Neuronal stem cell (in vitro differentiated cells): ENCODE data around the gene OPN4.

Experiments used
- DNase-seq: peaks from one replicate; pipeline ENCODE4 v3.0.0-alpha.2; 2013; ENCODE audit warnings: low spot score
- H2AFZ ChIP-seq: one replicate; pipeline ENCODE4 v1.6.1; 2013; ENCODE audit warnings: mild to moderate bottlenecking, low read length, inconsistent platforms
- H2AK5ac ChIP-seq: 2 replicates; pipeline ENCODE4 v1.6.1; 2013; ENCODE audit warnings: low read depth, mild to moderate bottlenecking, inconsistent platforms, low read length, moderate library complexity, mixed read lengths
- H2BK120ac ChIP-seq: 2 replicates; pipeline ENCODE4 v1.6.1; 2013; ENCODE audit warnings: low read depth, mild to moderate bottlenecking, inconsistent platforms, low read length, moderate library complexity, mixed read lengths
- H2BK12ac ChIP-seq: one replicate; pipeline ENCODE4 v1.6.1; 2013; ENCODE audit warnings: low read length, inconsistent platforms
- H2BK15ac ChIP-seq: 2 replicates; pipeline ENCODE4 v1.6.1; 2013; ENCODE audit warnings: mild to moderate bottlenecking, low read length, inconsistent platforms, mixed read lengths
- H2BK5ac ChIP-seq: one replicate; pipeline ENCODE4 v1.6.1; 2013; ENCODE audit warnings: inconsistent platforms, mild to moderate bottlenecking, low read length, moderate library complexity
- H3K14ac ChIP-seq: one replicate; pipeline ENCODE4 v1.6.1; 2013; ENCODE audit warnings: low read length, inconsistent platforms
- H3K18ac ChIP-seq: 2 replicates; pipeline ENCODE4 v1.6.1; 2013; ENCODE audit warnings: low read length, inconsistent platforms
- H3K23ac ChIP-seq: 2 replicates; pipeline ENCODE4 v1.6.1; 2013; ENCODE audit warnings: low read depth, mild to moderate bottlenecking, mixed read lengths, low read length, inconsistent platforms; ENCODE audit not compliant: poor library complexity
- H3K27ac ChIP-seq: replicated peaks from 3 replicates; pipeline ENCODE4 v1.5.1; 2013; ENCODE audit warnings: low read length, inconsistent platforms
- H3K27me3 ChIP-seq, 3 experiments: 2 replicates each; pipeline ENCODE4 v1.6.1; 2013; ENCODE audit warnings: low read length in 3 of 3, mild to moderate bottlenecking in 2 of 3, inconsistent platforms in 1 of 3, low read depth in 1 of 3, mixed read lengths in 1 of 3, moderate library complexity in 1 of 3; ENCODE audit not compliant: control insufficient read depth in 3 of 3, insufficient read depth in 3 of 3
- H3K36me3 ChIP-seq, 2 donors: replicated peaks in 1 of 2; 2 replicates each; pipeline ENCODE4 v1.6.1; 2013; ENCODE audit warnings: low read length in 2 of 2; ENCODE audit not compliant: control insufficient read depth in 2 of 2, insufficient read depth in 2 of 2
- H3K4ac ChIP-seq: 2 replicates; pipeline ENCODE4 v1.6.1; 2013; ENCODE audit warnings: inconsistent platforms, mild to moderate bottlenecking, low read length, moderate library complexity
- H3K4me1 ChIP-seq, 2 donors: 1 replicate in 1 of 2; 2 replicates in 1 of 2; pipeline ENCODE4 v1.6.1; 2013; ENCODE audit warnings: low read length in 2 of 2, low read depth in 1 of 2; ENCODE audit not compliant: control insufficient read depth in 2 of 2, insufficient read depth in 1 of 2
- H3K4me2 ChIP-seq: one replicate; pipeline ENCODE4 v1.6.1; 2013; ENCODE audit warnings: mild to moderate bottlenecking, low read length, inconsistent platforms; ENCODE audit not compliant: insufficient read depth, poor library complexity, severe bottlenecking
- H3K4me3 ChIP-seq, 2 donors: 2 replicates each; pipeline ENCODE4 v1.5.1; 2013; ENCODE audit warnings: low read length in 2 of 2, mild to moderate bottlenecking in 2 of 2, inconsistent platforms in 1 of 2, moderate library complexity in 1 of 2
- H3K79me1 ChIP-seq: one replicate; pipeline ENCODE4 v1.6.1; 2013; ENCODE audit warnings: low read depth, mild to moderate bottlenecking, inconsistent platforms, low read length, moderate library complexity
- H3K9ac ChIP-seq: one replicate; pipeline ENCODE4 v1.6.1; 2013; ENCODE audit warnings: mild to moderate bottlenecking, low read depth, low read length, inconsistent platforms; ENCODE audit not compliant: poor library complexity
- H3K9me3 ChIP-seq, 2 donors: replicated peaks in 1 of 2; 2 replicates each; pipeline versions ENCODE3 to v1.6.1; 2013; ENCODE audit warnings: low read length in 2 of 2, mild to moderate bottlenecking in 2 of 2, inconsistent platforms in 1 of 2, low read depth in 1 of 2, mixed read lengths in 1 of 2, moderate library complexity in 1 of 2; ENCODE audit not compliant: control insufficient read depth in 2 of 2, insufficient read depth in 1 of 2
- H4K8ac ChIP-seq: one replicate; pipeline ENCODE4 v1.6.1; 2013; ENCODE audit warnings: low read depth, mild to moderate bottlenecking, inconsistent platforms, low read length, moderate library complexity
- H4K91ac ChIP-seq: one replicate; pipeline ENCODE4 v1.6.1; 2013; ENCODE audit warnings: low read length, low read depth, mild to moderate bottlenecking, inconsistent platforms; ENCODE audit not compliant: poor library complexity
- WGBS, 2 donors: extraction: QIAGEN DNeasy Blood & Tissue Kit; methylation state at CpG; one replicate each; pipeline ENCODE4 v1.1.7; 2013; ENCODE audit warnings: missing lambda C conversion rate in 2 of 2, mixed read lengths in 1 of 2; ENCODE audit not compliant: insufficient read length in 2 of 2, insufficient replicate concordance in 1 of 2; ENCODE audit errors: extremely low coverage in 2 of 2; 5-methylcytosine and 5-hydroxymethylcytosine counted together

Gene OPN4

DNA sequence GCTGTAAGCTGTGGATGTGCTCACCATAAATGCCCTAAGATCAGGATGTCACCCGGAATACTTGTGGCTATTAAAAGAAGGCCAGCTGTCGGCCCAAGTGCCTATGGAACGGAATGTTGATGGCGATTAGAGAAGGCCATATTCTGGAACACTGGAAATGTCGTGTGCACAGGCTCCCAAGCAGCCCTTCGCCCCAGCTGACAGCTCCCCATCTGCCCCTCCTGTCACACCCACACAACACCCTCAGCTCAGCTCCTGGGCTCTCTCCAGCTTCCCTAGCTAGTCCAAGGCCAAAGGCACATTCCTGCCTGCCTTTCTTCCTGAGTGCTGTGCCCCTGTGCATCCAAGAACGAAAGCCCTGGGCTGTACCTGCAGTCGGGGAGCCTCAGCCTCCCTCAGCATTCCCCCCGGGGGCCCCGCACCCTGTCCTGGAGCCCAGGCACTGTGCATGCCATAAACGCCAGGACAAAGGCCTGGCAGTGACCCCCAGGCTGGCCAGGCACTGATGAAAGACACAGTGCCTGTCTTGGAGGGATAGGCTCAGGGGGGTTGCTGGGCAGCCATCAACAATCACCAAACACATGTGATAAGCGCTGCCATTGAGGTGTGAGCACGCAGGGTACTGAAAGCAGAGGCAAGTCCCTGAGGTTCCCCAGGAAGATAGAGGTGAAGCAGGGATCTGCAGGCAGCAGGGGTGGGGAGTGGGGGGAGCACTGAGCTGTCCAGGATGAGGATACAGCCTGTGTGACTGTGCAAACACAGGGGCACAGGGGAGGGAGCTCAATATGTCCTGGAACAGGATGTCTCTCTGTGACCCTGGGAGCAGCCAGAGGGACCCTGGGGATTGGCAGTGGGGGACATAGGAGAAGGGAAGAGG, 10.2 kb downstream of the OPN4 start:
- no peak for DNase-seq
- Histone ChIP-seq H3K23ac (no peak overlapping the region), H3K14ac (no peak overlapping the region), H3K9ac (no peak overlapping the region), H3K4me1 (peaks cover 21 to 28% of the 10 kb centered on the region in 2 donors), H2BK15ac (no peak overlapping the region), H3K36me3 (no peaks in the 10 kb centered on the region), H3K27ac (no peak overlapping the region), H3K4me3 (no peak overlapping the region), H3K4ac (no peak overlapping the region), H2BK5ac (no peak overlapping the region), H3K79me1 (peaks cover 2% of the 10 kb centered on the region), H3K4me2 (no peak overlapping the region), H3K18ac (peak overlapping the region; percentile 59), H4K91ac (peak overlapping the region; percentile 46), H2AFZ (no peak overlapping the region), H2BK120ac (no peak overlapping the region), H2BK12ac (peak overlapping the region; percentile 5), H3K27me3 (peaks cover 0 to 41% (median 0%) of the 10 kb centered on the region in 3 experiments), H2AK5ac (peak overlapping the region; percentile 30), H3K9me3 (no peaks in the 10 kb centered on the region), H4K8ac (no peak overlapping the region)
- no CpG with 5 or more reads among the region's 13 CpGs for WGBS, 2 donors

DNA sequence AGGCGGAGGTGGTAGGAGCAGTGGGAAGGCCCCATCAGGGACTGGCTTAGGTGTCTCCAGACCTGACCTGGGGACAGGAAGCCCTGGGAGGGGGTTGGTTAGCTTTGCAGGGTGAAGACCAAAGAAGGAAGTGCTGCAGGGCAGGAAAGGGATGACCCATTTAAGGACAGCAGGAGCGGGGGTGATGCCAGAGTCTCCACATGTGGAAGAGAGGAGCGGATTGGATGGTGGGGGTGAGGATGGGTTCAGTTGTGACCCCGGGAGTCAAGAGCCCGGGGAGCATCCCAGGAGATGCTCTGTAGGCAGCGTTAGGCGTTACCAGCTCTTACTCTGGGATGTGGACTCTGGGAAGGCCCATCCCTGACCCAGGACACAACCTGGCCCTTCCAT, 10.9 kb downstream of the OPN4 start:
- no peak overlapping the region for H2BK5ac ChIP-seq
- H4K91ac ChIP-seq = no peak overlapping the region
- no peak overlapping the region for H4K8ac ChIP-seq
- no peak overlapping the region for H2BK15ac ChIP-seq
- peak overlapping the region; percentile 60 for H3K14ac ChIP-seq
- peaks cover 21 to 28% of the 10 kb centered on the region in 2 donors for H3K4me1 ChIP-seq
- H3K4me3 ChIP-seq = no peak overlapping the region
- H3K36me3 ChIP-seq = no peaks in the 10 kb centered on the region
- no peak overlapping the region for H3K23ac ChIP-seq
- no peak overlapping the region for H2BK120ac ChIP-seq
- H3K27me3 ChIP-seq = peaks cover 0 to 45% (median 0%) of the 10 kb centered on the region in 3 experiments
- H3K4ac ChIP-seq = no peak overlapping the region
- H3K79me1 ChIP-seq = peaks cover 2% of the 10 kb centered on the region
- H3K18ac ChIP-seq = no peak overlapping the region
- no peak overlapping the region for H2AFZ ChIP-seq
- DNase-seq = no peak
- H3K9ac ChIP-seq = no peak overlapping the region
- no peak overlapping the region for H2AK5ac ChIP-seq
- no peak overlapping the region for H2BK12ac ChIP-seq
- H3K27ac ChIP-seq = no peak overlapping the region
- H3K9me3 ChIP-seq = no peaks in the 10 kb centered on the region
- no CpG with 5 or more reads among the region's 7 CpGs for WGBS, 2 donors
- no peak overlapping the region for H3K4me2 ChIP-seq

DNA sequence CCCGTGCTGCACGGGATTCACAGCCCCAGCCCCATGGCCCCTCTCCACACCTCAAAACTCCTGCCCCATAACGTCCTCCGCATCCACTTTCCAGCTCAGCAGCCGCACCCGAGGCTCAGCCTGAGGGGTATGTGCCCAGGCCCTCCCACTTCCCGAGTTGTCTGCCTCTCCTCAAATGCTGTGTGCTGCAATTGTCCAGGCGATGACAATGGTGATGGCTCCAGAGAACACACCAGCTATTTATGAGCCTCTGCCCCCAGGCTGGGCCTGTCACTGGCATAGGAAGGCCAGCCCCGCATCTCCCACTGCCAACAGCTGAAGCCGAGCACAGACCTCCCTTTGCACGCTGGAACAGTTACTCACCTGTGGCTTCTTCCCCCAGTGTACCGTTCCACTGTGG, 11.5 kb downstream of the OPN4 start:
- Histone ChIP-seq H3K27me3 (peaks cover 0 to 47% (median 0%) of the 10 kb centered on the region in 3 experiments), H4K91ac (no peak overlapping the region), H3K4ac (no peak overlapping the region), H3K4me2 (no peak overlapping the region), H3K14ac (no peak overlapping the region), H3K79me1 (peaks cover 2% of the 10 kb centered on the region), H3K9me3 (no peaks in the 10 kb centered on the region), H3K23ac (peak overlapping the region; percentile 23), H2BK5ac (no peak overlapping the region), H3K36me3 (no peaks in the 10 kb centered on the region), H3K18ac (peak overlapping the region; percentile 1), H2AFZ (no peak overlapping the region), H2AK5ac (no peak overlapping the region), H3K4me3 (no peak overlapping the region), H3K4me1 (peaks cover 21 to 28% of the 10 kb centered on the region in 2 donors), H2BK12ac (no peak overlapping the region), H3K27ac (no peak overlapping the region), H2BK120ac (no peak overlapping the region), H2BK15ac (peak overlapping the region; percentile 27), H3K9ac (peak overlapping the region; percentile 10), H4K8ac (no peak overlapping the region)
- DNase-seq = no peak
- WGBS, 2 donors = no CpG with 5 or more reads among the region's 12 CpGs

DNA sequence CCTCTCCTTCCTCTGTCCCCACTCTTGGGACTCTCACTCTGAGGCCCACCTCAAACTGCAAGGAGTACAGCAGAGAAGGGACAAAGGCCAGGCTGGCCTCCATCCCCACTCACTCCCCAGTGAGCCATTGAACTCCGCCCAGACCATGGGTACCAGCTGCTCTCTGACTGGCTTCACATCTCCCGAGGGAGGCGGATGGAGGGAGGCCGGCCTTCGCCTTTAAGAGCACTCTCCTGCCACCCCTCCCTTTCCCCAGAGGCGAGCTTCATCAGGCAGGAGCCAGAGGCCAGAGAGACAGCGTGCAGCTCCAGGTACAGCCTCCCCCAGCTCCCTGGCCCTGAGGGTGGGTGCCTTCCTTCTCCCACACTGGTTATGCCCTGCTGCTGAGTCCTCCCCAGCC, 12.2 kb downstream of the OPN4 start:
- no peak overlapping the region for H3K14ac ChIP-seq
- H2AK5ac ChIP-seq = peak overlapping the region; percentile 2
- no peak overlapping the region for H3K4me2 ChIP-seq
- no peak overlapping the region for H3K23ac ChIP-seq
- DNase-seq = no peak
- no peak overlapping the region for H2BK12ac ChIP-seq
- no peak overlapping the region for H2BK5ac ChIP-seq
- no peak overlapping the region for H2AFZ ChIP-seq
- H3K9me3 ChIP-seq = no peaks in the 10 kb centered on the region
- H2BK15ac ChIP-seq = peak overlapping the region; percentile 27
- no peak overlapping the region for H4K8ac ChIP-seq
- H3K36me3 ChIP-seq = no peaks in the 10 kb centered on the region
- H3K79me1 ChIP-seq = peaks cover 2% of the 10 kb centered on the region
- no peak overlapping the region for H3K18ac ChIP-seq
- H4K91ac ChIP-seq = no peak overlapping the region
- no peak overlapping the region for H3K9ac ChIP-seq
- peaks cover 0 to 53% (median 0%) of the 10 kb centered on the region in 3 experiments for H3K27me3 ChIP-seq
- no peak overlapping the region for H3K4ac ChIP-seq
- no peak overlapping the region for H3K4me3 ChIP-seq
- H3K27ac ChIP-seq = no peak overlapping the region
- H2BK120ac ChIP-seq = no peak overlapping the region
- WGBS, 2 donors = no CpG with 5 or more reads among the region's 7 CpGs
- H3K4me1 ChIP-seq = peaks cover 21 to 28% of the 10 kb centered on the region in 2 donors
